HuH-7 (cell line): Measurements from ENCODE around the gene BAHD1.
A peak's percentile ranks its signal among the peaks of the same experiment; 100 is the strongest.

Experiments used
- DNase-seq: peaks from one replicate; pipeline ENCODE4 v3.0.0; 2011; ENCODE audit warnings: low spot score

BAHD1 gene

DNA sequence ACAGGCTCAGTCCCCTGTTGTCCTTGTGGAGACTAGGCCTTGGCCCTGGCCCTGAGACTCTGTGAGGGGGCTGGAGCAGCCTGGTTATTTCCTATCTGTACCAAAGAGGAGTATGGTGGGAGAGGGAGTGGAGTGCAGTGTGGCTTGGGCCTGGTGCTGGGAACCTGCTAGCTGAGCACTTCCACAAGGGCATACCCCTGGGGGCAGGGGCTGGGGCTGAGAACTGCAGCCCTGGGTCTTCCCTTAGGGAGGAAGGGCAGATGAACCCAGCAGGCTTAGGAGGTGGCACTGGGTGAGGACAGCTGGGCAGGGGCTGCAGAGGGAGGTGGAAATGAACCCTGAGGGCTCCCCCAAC lies 26.5 kb downstream of the BAHD1 start:
- no peak for DNase-seq

DNA sequence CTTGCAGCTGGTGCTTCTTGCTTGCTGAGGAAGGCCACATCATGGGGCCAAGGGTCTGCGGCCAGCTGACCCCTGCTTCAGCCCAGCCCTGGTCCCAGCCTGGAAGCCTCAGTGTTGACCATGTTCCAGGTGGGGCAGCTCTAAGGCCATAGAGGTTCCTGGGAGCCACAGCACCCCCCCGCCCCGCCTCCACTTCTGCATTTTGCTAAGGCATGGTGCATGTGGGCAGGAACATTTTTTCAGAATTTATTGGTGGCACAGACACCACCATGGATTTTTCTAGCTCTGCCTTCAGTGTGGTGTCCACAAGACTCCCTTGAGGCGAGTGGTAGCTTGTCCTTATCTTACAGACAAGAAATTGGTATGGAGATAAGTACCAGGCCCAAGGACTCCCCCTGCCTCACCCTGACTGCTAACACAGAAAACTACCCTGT lies 28.2 kb downstream of the BAHD1 start:
- no peak for DNase-seq

DNA sequence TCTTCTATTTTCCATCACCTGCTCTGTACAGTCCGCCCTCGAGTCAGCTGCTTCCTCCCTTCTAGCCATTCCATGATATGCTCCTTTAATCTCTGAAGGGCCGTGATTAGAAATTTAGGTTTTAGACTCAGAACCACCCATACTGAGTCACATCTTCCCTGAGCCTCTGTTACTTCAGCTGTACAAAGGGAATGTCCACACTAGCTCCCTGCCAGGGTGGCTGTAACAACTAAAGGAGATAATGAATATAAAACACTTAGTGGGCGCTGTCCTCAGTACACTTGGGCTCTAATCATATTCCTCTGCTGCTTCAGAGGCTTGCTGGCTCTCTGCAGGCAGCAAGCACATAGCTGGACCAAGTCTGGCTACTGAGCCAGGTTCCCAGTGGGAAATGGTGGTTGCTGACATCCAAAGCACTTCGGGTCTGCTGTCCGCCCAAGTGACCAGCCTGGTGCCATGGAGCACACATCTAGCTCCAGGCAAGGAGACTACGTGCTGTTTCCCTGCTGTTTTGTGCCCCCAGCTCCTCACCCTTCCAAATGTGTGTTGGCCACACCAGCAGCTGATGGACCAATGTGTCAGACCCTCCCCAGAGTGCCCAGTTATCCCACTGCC lies 29.1 kb downstream of the BAHD1 start:
- DNase-seq = no peak

DNA sequence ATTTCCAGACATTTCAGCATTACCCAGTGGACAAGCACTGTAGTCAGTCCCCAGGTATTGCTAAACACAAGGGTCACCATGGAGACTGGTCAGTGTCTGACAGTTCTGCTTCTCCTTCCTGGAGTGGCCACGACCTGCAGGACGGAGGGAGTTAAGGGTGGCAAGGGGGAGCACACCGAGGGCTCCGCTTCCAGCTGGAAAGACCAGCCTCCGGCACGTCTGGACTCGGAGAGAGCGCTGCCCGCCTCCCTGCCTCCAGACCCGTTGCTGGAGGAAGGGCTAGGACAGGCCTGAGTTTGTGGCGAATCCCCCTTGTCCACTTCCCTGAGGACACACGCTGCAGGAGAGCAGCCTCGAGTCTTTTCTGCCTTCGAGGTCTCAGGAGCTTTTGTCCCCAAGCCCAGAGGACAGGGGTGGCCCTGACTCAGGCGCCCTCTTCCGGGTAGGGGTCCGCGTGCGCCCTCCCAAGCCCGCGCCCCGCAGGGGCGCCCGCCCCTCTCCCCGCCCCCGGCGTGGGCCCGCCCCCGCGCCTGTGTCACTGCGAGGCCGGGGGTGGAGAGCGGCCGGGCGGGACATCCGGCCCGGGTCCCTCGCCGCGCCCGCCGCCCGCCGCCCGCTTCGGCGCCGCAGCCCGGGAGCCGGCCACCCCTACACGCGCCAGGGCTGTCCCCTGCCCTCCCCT lies 29.8 kb downstream of the BAHD1 start, which contains the start of gene CHST14:
TSS of gene CHST14 (plus strand) at position 562 of the 682 bp plus-strand sequence. CDS start 230 bp downstream, outside the sequence.
- DNase-seq = peak; percentile 77

DNA sequence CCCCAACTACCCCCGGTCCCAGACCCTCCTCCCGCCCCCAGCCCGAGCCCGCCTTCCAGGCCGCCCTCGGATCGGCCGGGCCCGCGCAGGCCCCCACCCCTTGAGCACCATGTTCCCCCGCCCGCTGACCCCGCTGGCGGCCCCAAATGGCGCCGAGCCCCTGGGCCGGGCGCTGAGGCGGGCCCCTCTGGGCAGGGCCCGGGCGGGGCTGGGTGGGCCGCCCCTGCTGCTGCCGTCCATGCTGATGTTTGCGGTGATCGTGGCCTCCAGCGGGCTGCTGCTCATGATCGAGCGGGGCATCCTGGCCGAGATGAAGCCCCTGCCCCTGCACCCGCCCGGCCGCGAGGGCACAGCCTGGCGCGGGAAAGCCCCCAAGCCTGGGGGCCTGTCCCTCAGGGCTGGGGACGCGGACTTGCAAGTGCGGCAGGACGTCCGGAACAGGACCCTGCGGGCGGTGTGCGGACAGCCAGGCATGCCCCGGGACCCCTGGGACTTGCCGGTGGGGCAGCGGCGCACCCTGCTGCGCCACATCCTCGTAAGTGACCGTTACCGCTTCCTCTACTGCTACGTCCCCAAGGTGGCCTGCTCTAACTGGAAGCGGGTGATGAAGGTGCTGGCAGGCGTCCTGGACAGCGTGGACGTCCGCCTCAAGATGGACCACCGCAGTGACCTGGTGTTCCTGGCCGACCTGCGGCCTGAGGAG lies 30.5 kb downstream of the BAHD1 start:
- DNase-seq = peak; percentile 47

DNA sequence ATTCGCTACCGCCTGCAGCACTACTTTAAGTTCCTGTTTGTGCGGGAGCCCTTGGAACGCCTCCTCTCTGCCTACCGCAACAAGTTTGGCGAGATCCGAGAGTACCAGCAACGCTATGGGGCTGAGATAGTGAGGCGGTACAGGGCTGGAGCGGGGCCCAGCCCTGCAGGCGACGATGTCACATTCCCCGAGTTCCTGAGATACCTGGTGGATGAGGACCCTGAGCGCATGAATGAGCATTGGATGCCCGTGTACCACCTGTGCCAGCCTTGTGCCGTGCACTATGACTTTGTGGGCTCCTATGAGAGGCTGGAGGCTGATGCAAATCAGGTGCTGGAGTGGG lies 31.0 kb downstream of the BAHD1 start:
- DNase-seq = peak; percentile 29

DNA sequence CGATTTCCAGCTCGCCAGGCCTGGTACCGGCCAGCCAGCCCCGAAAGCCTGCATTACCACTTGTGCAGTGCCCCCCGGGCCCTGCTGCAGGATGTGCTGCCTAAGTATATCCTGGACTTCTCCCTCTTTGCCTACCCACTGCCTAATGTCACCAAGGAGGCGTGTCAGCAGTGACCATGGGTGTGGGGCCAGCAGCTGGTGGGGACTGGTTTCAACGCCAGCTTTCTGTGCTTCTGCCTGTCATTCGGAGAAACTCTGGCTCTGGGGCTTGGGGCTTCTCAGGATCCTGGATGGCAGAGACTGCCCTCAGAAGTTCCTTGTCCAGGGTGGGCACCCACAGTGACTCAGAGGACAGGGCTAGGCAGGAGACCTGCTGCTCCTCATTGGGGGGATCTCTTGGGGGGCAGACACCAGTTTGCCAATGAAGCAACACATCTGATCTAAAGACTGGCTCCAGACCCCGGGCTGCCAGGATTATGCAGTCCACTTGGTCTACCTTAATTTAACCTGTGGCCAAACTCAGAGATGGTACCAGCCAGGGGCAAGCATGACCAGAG lies 31.5 kb downstream of the BAHD1 start:
- DNase-seq = no peak

DNA sequence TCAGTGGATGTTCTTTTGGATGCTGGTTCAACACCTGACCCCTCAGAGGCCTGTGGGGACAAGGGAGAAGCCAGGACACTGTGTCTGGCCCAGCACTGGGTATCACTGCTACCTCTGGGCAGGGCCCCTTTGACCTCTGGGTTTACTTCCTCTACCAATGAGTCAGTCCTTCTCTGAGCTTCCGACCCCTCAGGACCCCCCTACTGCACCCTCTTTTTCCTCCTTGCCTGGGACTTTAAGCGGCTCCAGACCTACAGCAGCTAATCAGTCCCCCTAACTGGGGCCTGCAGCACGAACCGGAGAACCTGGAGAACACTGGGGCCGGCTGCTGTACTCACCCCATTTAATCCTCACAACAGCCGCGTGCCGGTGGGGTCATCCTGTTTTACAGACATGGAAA lies 33.8 kb downstream of the BAHD1 start:
- no peak for DNase-seq

DNA sequence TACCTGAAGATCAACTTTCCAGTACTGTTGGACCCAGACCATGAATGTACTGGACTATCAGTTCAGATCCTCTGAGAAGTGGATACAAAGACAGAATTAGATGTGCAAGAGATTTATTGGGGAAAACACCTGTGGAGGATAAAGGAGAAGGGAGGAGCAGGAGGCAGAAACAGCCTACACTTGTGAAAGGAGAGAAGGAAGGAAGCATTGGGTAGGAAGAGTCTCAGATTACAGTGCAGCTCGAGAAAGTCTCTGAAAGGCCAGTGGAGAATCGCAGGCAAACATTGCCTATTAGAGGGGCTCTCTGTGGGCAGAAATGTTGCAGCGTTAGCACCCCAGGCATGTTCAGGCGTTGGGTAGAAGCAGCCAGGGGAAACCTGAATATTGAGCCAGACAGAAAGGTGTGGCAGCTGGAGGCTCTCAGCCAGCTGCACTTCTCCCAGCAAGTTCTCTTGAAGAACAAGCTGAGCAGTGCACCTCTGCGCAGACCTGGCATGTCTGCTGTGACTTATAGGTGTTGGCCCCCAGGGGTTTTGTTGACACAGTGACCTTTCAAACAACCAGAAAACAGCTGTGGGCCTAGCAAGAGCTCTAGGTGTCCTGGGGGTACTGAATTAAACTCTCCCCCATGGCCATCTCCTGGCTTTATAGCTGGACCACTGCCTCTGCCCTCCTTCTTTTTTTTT lies 37.0 kb downstream of the BAHD1 start:
- DNase-seq = no peak

DNA sequence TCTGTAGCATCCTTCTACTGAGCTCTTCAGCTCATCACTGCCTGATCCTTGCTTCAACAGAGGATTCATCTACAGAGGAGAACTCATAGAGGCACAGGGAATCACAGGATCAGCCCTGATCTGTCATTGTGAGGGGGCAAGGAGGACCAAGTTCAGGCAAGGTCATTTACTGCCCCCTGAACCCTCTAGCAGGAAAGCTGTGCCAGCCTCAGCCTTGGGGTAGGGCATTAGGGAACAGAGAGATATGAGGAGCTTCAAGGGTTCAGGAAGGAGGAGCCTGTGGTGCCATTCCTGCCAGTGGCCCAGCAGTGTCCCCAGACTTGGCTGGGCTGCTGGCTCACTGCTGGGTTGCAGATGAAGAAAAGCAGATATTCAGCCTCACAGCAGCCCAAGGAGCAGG lies 38.3 kb downstream of the BAHD1 start:
- DNase-seq = no peak

DNA sequence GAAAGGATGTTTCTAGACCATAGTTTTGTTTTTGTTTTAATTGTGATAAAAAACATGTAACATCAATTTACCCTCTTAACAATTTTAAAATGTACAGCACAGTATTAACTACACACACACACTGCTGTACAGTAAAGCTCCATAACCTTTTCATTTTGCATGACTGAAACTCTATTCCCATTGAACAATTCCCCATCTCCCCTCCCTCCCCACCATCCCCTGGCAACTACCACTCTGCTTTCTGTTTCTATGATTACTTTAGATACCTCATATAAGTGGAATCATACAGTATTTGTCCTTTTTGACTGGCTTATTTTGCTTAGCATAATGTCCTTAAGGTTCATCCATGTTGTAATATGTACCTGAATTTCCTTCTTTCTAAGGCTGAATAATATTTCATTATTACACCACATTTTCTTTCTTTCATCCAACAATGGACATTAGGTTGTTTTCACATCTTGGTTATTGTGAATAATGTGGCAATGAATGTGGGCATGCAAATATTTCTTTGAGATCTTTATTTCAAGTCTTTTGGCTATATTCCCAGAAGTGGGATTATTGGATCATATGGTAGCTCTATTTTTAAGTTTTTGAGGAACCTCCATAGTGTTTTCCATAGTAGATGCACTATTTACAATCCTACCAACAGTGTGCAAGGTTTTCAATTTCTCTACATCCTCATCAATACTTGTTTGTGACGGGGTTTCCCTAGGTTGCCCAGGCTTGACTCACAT lies 40.8 kb downstream of the BAHD1 start:
- DNase-seq = no peak

DNA sequence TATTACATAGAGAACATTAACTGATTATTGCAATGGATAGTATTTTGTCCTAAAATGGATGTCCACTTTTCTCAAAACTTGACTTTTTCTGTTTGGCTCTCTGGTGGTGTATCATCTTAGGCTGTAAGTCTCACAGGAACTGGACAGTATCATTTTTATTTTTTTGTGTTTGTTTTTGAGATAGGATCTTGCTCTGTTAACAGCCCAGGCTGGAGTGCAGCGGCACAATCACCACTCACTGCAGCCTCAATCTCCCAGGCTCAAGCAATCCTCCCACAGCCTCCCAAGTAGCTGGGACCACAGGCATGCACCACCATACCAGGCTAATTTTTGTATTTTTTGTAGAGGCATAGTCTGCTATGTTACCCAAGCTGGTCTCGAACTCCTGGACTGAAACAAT lies 43.2 kb downstream of the BAHD1 start:
- DNase-seq = no peak

DNA sequence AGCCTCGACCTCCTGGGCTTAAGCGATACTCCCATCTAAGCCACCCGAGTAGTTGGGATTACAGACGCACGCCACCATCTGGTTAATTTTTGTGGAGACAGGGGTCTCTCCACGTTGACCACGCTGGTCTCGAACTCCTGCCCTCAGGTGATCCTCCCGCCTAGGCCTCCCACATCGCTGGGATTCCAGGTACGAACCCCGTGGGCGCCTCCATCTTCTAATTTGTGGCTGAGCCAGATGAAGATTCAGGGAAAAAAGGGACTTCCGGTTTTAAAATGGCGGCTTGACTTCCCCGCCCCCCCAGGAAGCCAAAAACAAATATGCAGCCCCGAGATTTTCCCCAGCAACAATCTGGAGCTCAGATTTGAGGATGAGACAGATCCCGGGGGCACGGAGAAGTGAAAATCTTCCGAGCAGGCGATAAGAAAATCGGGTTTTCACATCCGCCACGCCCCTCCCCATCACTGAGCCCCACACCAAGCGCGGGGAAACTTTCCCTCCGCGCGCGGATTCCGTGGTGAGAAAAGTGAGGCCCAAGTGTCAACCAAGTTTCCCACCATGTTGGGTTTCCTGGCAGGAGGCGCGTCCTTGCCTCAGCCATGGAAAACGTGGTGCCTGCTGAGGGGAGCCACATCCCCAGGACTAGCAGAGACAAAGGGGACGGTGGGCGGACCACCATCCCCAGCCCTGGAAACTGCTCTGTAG lies 45.5 kb downstream of the BAHD1 start:
- DNase-seq = no peak

DNA sequence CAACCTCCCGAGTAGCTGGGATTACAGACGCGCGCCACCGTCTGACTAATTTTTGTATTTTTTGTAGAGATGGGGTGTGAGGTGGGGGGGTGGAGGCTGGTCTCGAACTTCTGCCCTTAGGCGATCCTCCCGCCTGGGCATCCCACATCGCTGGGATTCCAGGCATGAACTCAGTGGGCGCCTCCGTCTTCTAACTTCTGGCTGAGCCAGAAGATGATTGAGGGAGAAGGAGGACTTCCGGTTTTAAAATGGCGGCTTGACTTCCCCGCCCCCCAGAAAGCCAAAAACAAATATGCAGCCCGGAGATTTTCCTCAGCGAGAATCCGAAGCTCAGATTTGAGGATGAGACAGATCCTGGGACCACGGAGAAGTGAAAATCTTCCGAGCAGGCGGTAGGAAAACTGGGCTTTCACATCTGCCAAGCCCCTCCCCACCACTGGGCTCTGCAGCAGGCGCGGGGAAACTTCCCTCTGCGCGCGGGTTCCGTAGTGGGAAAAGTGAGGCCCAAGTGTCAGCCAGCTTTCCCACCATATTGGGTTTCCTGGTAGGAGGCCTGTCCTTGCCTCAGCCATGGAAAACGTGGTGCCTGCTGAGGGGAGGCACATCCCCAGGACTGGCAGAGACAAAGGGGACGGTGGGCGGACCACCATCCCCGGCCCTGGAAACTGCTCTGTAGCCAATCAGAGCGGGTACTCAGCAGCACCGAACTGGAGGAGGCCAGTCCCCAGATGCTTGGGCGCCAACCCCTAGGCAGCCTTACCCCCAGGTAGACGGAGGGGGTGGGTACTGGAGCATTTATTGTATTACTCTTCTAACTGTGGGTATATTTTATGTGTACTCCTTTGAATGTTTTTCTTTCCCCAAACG lies 47.3 kb downstream of the BAHD1 start:
- DNase-seq = no peak

DNA sequence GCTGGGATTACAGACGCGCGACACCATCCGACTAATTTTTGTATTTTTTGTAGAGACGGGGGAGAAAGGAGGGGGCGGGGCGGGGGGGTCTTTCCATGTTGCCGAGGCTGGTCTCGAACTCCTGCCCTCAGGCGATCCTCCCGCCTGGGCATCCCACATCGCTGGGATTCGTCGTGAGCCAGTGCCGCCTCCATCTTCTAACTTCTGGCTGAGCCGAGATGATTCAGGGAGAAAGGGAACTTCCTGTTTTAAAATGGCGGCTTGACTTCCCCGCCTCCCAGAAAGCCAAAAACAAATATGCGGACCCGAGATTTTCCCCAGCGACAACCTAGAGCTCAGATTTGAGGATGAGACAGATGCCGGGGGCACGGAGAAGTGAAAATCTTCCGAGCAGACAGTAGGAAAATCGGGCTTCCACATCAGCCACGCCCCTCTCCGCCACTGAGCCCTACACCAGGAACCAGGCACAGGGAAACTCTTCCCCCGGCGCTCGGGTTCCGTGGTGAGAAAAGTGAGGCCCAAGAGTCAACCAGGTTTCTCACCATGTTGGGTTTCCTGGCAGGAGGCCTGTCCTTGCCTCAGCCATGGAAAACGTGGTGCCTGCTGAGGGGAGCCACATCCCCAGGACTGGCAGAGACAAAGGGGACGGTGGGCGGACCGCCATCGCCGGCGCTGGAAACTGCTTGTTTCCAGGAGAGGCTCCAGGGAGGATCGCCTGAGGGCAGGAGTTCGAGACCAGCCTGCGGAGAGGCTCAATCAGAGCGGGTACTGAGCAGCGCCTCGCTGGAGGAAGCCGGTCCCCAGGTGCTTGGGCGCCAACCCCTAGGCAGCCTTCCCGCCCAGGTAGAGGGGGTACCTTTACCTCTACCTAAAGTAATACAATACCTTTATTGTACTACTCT lies 48.8 kb downstream of the BAHD1 start:
- DNase-seq = no peak

DNA sequence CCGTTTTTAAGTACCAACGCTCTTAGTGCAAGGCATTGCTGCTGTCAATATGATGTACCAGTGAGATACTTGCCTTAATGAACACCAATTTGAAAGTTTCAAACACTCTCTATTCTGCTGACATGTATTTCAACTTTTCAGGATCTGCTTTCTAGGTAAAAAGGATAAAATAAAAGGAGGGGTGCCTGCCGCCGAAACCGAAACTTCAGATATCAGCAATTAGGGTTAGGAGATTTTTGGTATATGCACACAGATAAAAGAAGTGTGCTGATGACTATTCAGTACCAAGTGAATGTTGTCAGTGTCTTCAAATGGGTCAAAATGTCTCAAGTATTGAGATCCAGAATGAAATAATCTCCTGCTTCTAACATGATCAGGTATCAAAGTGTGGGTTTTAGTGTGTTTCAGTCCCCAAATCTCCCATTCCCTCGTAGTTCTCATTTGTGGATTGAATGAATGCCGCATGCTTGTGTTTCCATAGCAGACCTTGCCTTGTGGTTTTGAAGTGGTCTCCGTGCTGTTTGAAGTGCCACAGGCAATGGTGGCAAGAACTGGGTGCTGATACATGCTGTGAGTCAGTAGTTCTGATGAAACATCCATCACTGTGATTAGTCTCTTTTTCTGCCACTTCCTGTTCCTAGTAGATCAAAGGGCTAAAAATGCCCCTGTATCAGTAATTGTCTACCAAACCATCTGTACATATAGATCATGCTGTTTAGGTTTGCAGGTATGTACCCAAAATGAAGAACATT lies 52.5 kb downstream of the BAHD1 start:
- no peak for DNase-seq

DNA sequence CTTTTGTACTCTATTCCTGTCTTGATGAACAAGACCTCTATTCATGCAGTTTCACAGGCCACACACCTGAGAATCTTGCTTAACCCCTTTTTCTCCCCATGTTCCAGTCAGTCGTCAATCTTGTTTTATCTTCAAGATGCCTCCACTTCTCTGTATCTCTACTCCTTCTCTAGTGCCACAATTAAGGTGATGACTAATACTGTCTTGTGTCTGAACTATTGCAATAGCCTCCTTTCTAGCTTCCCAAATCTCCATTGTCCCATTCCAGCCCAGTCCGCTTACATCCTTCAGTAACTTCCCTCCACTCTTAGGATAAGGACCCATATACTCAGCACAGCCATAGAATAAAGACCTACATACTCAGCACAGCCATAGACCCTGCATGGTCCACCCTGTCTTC lies 54.8 kb downstream of the BAHD1 start:
- DNase-seq = no peak

DNA sequence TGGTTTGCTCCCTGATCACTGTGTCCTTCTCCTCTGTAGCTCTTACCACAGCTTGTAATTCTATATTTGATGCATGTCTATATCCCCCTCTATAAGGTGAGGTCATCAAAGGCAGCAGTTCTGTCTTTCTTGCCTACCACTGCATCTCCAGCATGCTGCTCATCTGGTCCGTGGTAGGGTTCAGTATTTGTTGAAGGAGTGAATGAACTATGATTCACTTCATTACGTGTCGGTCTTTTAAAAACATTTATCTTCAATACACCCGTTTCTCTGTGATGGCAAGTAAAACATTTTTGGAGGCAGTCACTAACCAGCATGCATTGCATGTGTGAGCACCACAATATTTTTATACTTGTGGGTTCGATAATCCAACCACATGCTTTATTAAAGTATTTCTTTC lies 57.7 kb downstream of the BAHD1 start:
- no peak for DNase-seq

DNA sequence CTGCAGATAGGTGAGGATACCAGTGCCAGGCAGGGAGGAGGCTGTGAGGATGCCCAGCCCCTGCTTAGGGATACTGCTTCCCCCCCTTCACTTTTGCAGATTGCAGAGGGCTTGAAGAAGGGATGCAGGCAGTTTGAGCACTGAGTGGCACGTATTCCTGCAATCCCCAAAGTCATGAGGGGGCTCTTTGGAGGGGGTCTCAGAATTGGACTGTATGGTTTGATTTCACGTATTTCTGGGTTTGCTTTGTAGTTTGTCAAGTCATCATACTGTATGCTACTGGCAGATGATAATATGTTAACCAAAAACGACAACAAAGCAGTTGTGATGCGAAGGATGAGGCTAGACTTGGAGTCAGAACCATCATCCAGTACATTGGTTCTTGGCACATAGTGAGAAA lies 58.1 kb downstream of the BAHD1 start:
- no peak for DNase-seq
